GM19023 (cell line): ENCODE data around the gene UPF3B.
"Not testable (repeated sequence)": the region's sequence is repeated elsewhere in the genome, so short reads cannot be mapped to it uniquely, and the experiment has no call there.

Source experiments
- ATAC-seq: cut with Tn5 transposase; IDR thresholded peaks from one replicate; pipeline ENCODE4 v1.9.1; 2021; ENCODE audit warnings: mild to moderate bottlenecking, moderate library complexity; ENCODE audit not compliant: unreplicated experiment

UPF3B gene, protein sequence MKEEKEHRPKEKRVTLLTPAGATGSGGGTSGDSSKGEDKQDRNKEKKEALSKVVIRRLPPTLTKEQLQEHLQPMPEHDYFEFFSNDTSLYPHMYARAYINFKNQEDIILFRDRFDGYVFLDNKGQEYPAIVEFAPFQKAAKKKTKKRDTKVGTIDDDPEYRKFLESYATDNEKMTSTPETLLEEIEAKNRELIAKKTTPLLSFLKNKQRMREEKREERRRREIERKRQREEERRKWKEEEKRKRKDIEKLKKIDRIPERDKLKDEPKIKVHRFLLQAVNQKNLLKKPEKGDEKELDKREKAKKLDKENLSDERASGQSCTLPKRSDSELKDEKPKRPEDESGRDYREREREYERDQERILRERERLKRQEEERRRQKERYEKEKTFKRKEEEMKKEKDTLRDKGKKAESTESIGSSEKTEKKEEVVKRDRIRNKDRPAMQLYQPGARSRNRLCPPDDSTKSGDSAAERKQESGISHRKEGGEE

GRCh38 chrX:119852382-119853353 lies at the start of gene UPF3B:
TSS of gene UPF3B (minus strand) at chrX:119852963. CDS start at chrX:119852928, 35 bp downstream.
- ATAC-seq: peak; percentile 95

GRCh38 chrX:119900976-119901375 lies 48.2 kb upstream of the UPF3B start:
- no peak for ATAC-seq

GRCh38 chrX:119899125-119899524 lies 46.4 kb upstream of the UPF3B start:
- no peak for ATAC-seq

DNA sequence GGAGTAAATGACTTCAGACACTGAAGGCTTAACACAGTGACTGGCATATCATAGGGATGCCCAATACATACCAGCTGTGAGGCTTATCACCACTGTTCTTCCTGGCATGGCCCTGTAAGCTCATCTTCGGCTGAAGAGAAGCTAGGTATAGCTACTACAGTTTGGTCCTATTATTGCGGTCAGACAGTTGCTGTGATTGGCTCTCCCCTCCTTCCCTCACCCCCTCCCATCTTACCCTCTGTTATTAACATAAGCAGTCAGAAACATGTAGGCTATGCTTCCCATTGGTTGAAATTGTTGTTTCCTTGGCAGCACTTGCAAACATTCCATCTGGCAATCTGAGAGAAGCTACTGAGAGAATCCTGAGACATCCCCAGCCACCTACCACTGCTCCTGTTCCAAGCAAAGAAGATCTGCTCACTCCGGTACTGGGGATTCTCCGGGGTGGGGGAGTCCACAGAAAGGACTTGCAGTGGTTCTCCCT lies 43.1 kb upstream of the UPF3B start, which contains the start of gene AKAP14:
AKAP14 (plus strand) TSS at position 51 of the 484 bp plus-strand sequence. CDS start 7,331 bp downstream, outside the sequence.
- ATAC-seq: no peak

GRCh38 chrX:119891961-119892692 lies 39.4 kb upstream of the UPF3B start:
- not testable (repeated sequence) for ATAC-seq

GRCh38 chrX:119890626-119891025 lies 37.9 kb upstream of the UPF3B start:
- ATAC-seq: not testable (repeated sequence)

DNA sequence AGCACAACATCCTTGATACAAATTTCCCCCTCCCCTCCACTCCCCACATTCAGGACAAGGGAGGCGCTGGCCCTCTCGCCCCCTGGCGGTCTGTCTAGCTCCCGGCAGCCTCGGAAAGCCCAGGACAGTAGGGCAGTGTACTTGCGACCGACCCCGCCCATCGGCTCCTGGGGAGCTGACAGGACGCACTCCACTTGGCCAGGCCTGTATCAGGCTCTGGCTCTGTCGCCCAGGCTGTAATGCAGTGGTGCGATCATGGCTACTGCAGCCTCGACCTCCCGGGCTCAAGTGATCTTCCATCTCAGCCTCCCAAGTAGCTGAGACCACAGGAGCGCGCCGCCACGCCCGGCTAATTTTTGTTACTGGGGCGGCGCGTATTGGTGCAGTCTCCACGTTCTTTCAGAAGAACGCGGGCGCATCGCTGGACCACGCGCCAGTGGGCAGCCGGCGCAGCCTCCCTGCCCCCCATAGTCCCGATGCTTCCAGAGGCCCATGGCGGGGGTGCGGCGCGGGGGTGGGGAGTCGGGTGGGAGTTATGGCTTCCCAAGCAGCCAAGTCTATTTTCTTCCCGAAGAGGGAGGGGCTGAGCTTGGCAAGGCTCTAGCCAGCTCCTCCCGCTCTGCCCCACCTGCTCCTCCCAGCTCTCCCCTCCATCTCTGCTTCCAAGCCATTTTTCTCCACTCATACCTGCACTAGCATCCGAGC lies 35.1 kb upstream of the UPF3B start:
- peak; percentile 86 for ATAC-seq

- no peak for ATAC-seq
These were observed 33.0 kb upstream of the UPF3B start for GRCh38 chrX:119885554-119886428.

GRCh38 chrX:119880552-119881437 lies 28.0 kb upstream of the UPF3B start:
- peak; percentile 81 for ATAC-seq

DNA sequence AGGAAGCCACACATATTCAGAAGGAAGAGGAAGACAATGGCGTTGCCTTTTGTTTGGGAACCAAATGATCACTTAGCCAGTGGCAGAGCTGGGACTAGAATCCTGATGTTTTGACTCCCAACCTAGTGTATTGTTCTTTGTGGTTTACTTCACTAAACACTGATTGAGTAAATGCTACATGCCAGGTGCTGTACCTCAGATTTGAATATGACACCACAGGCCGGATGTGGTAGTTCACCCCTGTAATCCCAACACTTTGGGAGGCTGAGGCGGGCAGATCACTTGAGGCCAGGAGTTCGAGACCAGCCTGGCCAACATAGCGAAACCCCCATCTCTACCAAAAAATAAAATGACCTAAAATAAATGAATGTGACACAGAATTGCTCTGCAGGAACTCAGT lies 27.3 kb upstream of the UPF3B start:
- no peak for ATAC-seq

- no peak for ATAC-seq
These were observed 26.0 kb upstream of the UPF3B start for GRCh38 chrX:119878740-119879139.

GRCh38 chrX:119871599-119872395 lies 19.0 kb upstream of the UPF3B start, which contains the start of the genes NDUFA1 and RNF113A:
TSS of gene NDUFA1 (plus strand) at chrX:119871832. CDS start at chrX:119871912, 80 bp downstream.
TSS of gene RNF113A (minus strand) at chrX:119871733. CDS start at chrX:119871613, 120 bp downstream.
- ATAC-seq: peak; percentile 88

- ATAC-seq: peak; percentile 41
These were observed 18.5 kb upstream of the UPF3B start for GRCh38 chrX:119871245-119871598.

- ATAC-seq: no peak
These were observed 17.9 kb upstream of the UPF3B start for GRCh38 chrX:119870626-119871131.

GRCh38 chrX:119853444-119853843 lies 681 bp upstream of the UPF3B start:
- ATAC-seq: no peak

DNA sequence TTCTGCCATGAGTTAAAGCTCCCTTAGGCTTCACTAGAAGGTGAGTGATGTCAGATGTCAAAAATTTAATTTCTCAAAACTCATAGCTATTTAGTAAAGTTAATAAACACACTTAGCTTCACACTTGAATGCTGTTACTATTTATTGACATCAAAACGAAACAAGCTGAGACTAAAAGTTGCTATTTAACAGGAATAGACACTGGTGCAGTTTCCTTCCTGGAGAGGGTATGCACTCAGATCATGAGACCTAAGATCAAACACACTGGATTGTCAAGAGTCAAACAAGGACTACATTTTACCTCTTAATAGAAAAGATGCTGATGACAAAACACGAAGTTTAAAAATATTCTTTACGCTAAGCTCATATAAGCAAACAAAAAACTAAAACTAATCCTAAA lies 18.9 kb downstream of the UPF3B start:
- ATAC-seq: no peak

- ATAC-seq: no peak
These were observed 24.3 kb downstream of the UPF3B start for GRCh38 chrX:119828446-119828845.
